ENCODE results near the gene CDK19.

DNA sequence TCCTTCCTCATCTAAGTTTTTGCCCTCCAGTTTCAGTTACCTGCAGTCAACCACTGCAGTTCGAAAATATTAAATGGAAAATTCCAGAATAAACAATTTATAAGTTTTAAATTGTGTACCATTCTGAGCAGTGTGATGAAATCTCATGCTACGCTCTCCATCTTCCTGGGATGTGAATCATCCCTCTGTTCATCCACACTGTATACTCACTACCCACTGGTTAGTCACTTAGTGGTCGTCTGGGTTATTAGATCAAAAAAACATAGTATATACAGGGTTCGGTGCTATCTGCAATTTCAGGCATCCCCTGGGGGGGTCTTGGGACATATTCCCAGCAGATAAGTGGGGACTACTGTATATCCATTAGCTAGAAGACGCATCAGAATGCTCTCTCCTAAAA, 186.9 kb downstream of the CDK19 start:
- TF ChIP-seq, protein P1, sequence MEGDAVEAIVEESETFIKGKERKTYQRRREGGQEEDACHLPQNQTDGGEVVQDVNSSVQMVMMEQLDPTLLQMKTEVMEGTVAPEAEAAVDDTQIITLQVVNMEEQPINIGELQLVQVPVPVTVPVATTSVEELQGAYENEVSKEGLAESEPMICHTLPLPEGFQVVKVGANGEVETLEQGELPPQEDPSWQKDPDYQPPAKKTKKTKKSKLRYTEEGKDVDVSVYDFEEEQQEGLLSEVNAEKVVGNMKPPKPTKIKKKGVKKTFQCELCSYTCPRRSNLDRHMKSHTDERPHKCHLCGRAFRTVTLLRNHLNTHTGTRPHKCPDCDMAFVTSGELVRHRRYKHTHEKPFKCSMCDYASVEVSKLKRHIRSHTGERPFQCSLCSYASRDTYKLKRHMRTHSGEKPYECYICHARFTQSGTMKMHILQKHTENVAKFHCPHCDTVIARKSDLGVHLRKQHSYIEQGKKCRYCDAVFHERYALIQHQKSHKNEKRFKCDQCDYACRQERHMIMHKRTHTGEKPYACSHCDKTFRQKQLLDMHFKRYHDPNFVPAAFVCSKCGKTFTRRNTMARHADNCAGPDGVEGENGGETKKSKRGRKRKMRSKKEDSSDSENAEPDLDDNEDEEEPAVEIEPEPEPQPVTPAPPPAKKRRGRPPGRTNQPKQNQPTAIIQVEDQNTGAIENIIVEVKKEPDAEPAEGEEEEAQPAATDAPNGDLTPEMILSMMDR (conservative IDR thresholded peaks at IDR 0.05; ENCODE audit: low read depth in 2 of 2), result no peak
- TF ChIP-seq EZH2 (IDR thresholded peaks at IDR 0.05; ENCODE audit: low read depth, unreplicated experiment), result no peak
- no peak for TF ChIP-seq POLR2AphosphoS5 (IDR thresholded peaks at IDR 0.05; ENCODE audit: low read depth)
